Measurements from ENCODE around the gene NTRK2.

- TF ChIP-seq USF1 (IDR thresholded peaks at IDR 0.05) (no peak), MAX (IDR thresholded peaks at IDR 0.05) (no peak), TCF12 (IDR thresholded peaks at IDR 0.05; ENCODE audit: low read depth) (no peak), TEAD4 (IDR thresholded peaks at IDR 0.05) (no peak), RAD21 (IDR thresholded peaks at IDR 0.05; ENCODE audit: low read depth) (no peak), TAF1 (IDR thresholded peaks at IDR 0.05; ENCODE audit: low read depth) (no peak), CREB1 (IDR thresholded peaks at IDR 0.05; ENCODE audit: low read depth) (no peak)
Observed at GRCh38 chr9:84742261-84742660, 72.7 kb downstream of the NTRK2 start.

All from Ishikawa (cell line).